Smooth muscle cell (in vitro differentiated cells): ENCODE measurements around the gene LAMB3. TPM values are rescaled to one million over a fixed set of nuclear protein-coding genes. Genes with fewer than 3 reads are reported as not detected.

Experiments
- DNase-seq: peaks from one replicate; lab custom pipeline; 2025; ENCODE audit not compliant: unreplicated experiment; lab: John Stamatoyannopoulos, UW
- H2AFZ ChIP-seq: fragments of 200-600 bp; sonication (generic); 2 replicates; pipeline ENCODE4 v1.6.0; 2016; ENCODE audit warnings: antibody characterized with exemption, low read depth, mild to moderate bottlenecking
- H3F3A ChIP-seq: fragments of 200-600 bp; sonication (generic); 2 replicates; pipeline ENCODE4 v1.6.0; 2017; ENCODE audit warnings: antibody characterized with exemption, low read depth
- H3K27ac ChIP-seq: fragments of 200-600 bp; sonication (generic); 2 replicates; pipeline ENCODE4 v1.5.1; 2016; ENCODE audit warnings: low read depth, mild to moderate bottlenecking
- H3K27me3 ChIP-seq: fragments of 200-600 bp; sonication (generic); 2 replicates; pipeline ENCODE4 v1.6.1; 2016; ENCODE audit warnings: low read depth, mild to moderate bottlenecking
- H3K36me3 ChIP-seq: fragments of 200-600 bp; sonication (generic); 2 replicates; pipeline ENCODE4 v1.5.1; 2016; ENCODE audit warnings: low read depth
- H3K4me1 ChIP-seq: fragments of 200-600 bp; sonication (generic); 2 replicates; pipeline ENCODE4 v1.5.1; 2016; ENCODE audit warnings: low read depth
- H3K4me2 ChIP-seq: fragments of 200-600 bp; sonication (generic); 2 replicates; pipeline ENCODE4 v1.6.0; 2016; ENCODE audit warnings: mild to moderate bottlenecking
- H3K4me3 ChIP-seq: fragments of 200-600 bp; sonication (generic); 2 replicates; pipeline ENCODE4 v1.5.1; 2016; ENCODE audit warnings: mild to moderate bottlenecking
- H3K79me2 ChIP-seq: fragments of 200-600 bp; sonication (generic); 2 replicates; pipeline ENCODE4 v1.6.0; 2016; ENCODE audit warnings: low read depth, mild to moderate bottlenecking
- H3K9ac ChIP-seq: fragments of 200-600 bp; sonication (generic); 2 replicates; pipeline ENCODE4 v1.6.0; 2016; ENCODE audit warnings: low read depth
- H3K9me3 ChIP-seq: fragments of 200-600 bp; sonication (generic); replicated peaks from 2 replicates; pipeline ENCODE4 v1.5.1; 2016; ENCODE audit warnings: low read depth
- H4K20me1 ChIP-seq: fragments of 200-600 bp; sonication (generic); 2 replicates; pipeline ENCODE4 v1.6.0; 2016; ENCODE audit warnings: low read depth
- WGBS: methylation state at CpG from one replicate; pipeline ENCODE4 v1.1.7; 2016; ENCODE audit warnings: low lambda C conversion rate; 5-methylcytosine and 5-hydroxymethylcytosine counted together
- polyA plus RNA-seq: library from polyadenylated mRNA; unstranded; fragments of >200 nt; fragmentation: Nextera tagmentation; extraction: Ambion mirVana; gene quantifications from 2 replicates; pipeline ENCODE4 v1.2.1, GENCODE V29; 2016
- total RNA-seq: library from RNA; depleted of rRNA; stranded (reverse); fragments of >200 nt; gene quantifications from 2 replicates; pipeline ENCODE4 v1.2.3, GENCODE V29; 2014
- TF ChIP-seq, protein P1 (sequence below): fragments of 200-600 bp; sonication (generic); IDR thresholded peaks from 2 replicates; pipeline ENCODE4 v1.5.1; 2017; ENCODE audit warnings: borderline replicate concordance, mild to moderate bottlenecking, antibody characterized with exemption; ENCODE audit not compliant: insufficient read depth, poor library complexity, severe bottlenecking

LAMB3 gene
- total and polyA plus RNA-seq, 2 experiments from 2014 or later, result 17.0 to 24.0 TPM

- Histone ChIP-seq H3K27me3 (peaks cover 48% of the 10 kb centered on the region), H3F3A (no peaks in the 10 kb centered on the region), H3K9ac (no peak overlapping the region), H3K4me3 (peak overlapping the region; percentile 52), H3K4me1 (peaks cover 6% of the 10 kb centered on the region), H3K4me2 (peak overlapping the region; percentile 92), H4K20me1 (no peaks in the 10 kb centered on the region), H2AFZ (peak overlapping the region; percentile 66), H3K36me3 (no peaks in the 10 kb centered on the region), H3K9me3 (no peaks in the 10 kb centered on the region), H3K79me2 (no peaks in the 10 kb centered on the region), H3K27ac (no peak overlapping the region)
- TF ChIP-seq, protein P1, sequence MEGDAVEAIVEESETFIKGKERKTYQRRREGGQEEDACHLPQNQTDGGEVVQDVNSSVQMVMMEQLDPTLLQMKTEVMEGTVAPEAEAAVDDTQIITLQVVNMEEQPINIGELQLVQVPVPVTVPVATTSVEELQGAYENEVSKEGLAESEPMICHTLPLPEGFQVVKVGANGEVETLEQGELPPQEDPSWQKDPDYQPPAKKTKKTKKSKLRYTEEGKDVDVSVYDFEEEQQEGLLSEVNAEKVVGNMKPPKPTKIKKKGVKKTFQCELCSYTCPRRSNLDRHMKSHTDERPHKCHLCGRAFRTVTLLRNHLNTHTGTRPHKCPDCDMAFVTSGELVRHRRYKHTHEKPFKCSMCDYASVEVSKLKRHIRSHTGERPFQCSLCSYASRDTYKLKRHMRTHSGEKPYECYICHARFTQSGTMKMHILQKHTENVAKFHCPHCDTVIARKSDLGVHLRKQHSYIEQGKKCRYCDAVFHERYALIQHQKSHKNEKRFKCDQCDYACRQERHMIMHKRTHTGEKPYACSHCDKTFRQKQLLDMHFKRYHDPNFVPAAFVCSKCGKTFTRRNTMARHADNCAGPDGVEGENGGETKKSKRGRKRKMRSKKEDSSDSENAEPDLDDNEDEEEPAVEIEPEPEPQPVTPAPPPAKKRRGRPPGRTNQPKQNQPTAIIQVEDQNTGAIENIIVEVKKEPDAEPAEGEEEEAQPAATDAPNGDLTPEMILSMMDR, result no peak
- no peak for DNase-seq
- WGBS, result 3% methylated on average over 34 of the region's 34 CpGs
These were observed 23.4 kb upstream of the LAMB3 start for GRCh38 chr1:209675565-209676154.

GRCh38 chr1:209674957-209675564 lies 22.8 kb upstream of the LAMB3 start, which contains the start of gene G0S2:
G0S2 (plus strand) TSS chr1:209675412; CDS start chr1:209675685, 273 bp downstream.
- no peaks in the 10 kb centered on the region for H4K20me1 ChIP-seq
- peak within 1 kb of the TSS; percentile 66 for H2AFZ ChIP-seq
- H3K27me3 ChIP-seq, result peaks cover 42% of the 10 kb centered on the region
- TF ChIP-seq, protein P1, result no peak
- no peaks in the 10 kb centered on the region for H3K36me3 ChIP-seq
- DNase-seq, result no peak
- no peaks in the 10 kb centered on the region for H3K79me2 ChIP-seq
- WGBS, result 5% methylated on average over 44 of the region's 47 CpGs
- no peak within 1 kb of the TSS for H3K27ac ChIP-seq
- H3F3A ChIP-seq, result no peaks in the 10 kb centered on the region
- H3K9ac ChIP-seq, result no peak within 1 kb of the TSS
- peak within 1 kb of the TSS; percentile 92 for H3K4me2 ChIP-seq
- H3K4me1 ChIP-seq, result peaks cover 6% of the 10 kb centered on the region
- no peaks in the 10 kb centered on the region for H3K9me3 ChIP-seq
- H3K4me3 ChIP-seq, result peak within 1 kb of the TSS; percentile 52

- Histone ChIP-seq H3K79me2 (no peaks in the 10 kb centered on the region), H3K4me2 (no peak overlapping the region), H3K27ac (no peak overlapping the region), H2AFZ (no peak overlapping the region), H3K36me3 (no peaks in the 10 kb centered on the region), H3F3A (no peaks in the 10 kb centered on the region), H3K9me3 (no peaks in the 10 kb centered on the region), H3K9ac (no peak overlapping the region), H3K4me1 (peaks cover 6% of the 10 kb centered on the region), H3K4me3 (no peak overlapping the region), H3K27me3 (peaks cover 29% of the 10 kb centered on the region), H4K20me1 (no peaks in the 10 kb centered on the region)
- TF ChIP-seq, protein P1, result no peak
- 64% methylated on average over 7 of the region's 7 CpGs for WGBS
- DNase-seq, result no peak
These were observed 21.6 kb upstream of the LAMB3 start for GRCh38 chr1:209673631-209674417.
